CD4-positive, alpha-beta T cell treated with Interleukin-4 for 4 hours (primary cell): ENCODE measurements around the gene PTPRC.

Experiments used
- DNase-seq: peaks from one replicate; pipeline ENCODE4 v3.0.0-alpha.2; 2020

The PTPRC gene

GRCh38 chr1:198647055-198647454 is 8.2 kb downstream of the PTPRC start:
- DNase-seq, result no peak

- no peak for DNase-seq
Measured at GRCh38 chr1:198648592-198648991, 9.8 kb downstream of the PTPRC start.

GRCh38 chr1:198649232-198649967 is 10.6 kb downstream of the PTPRC start:
- no peak for DNase-seq

GRCh38 chr1:198649968-198650338 is 11.1 kb downstream of the PTPRC start:
- no peak for DNase-seq

GRCh38 chr1:198650506-198650905 is 11.7 kb downstream of the PTPRC start:
- DNase-seq, result no peak

GRCh38 chr1:198651650-198652400 is 13.0 kb downstream of the PTPRC start:
- no peak for DNase-seq

GRCh38 chr1:198653808-198654413 is 15.1 kb downstream of the PTPRC start:
- no peak for DNase-seq

GRCh38 chr1:198655459-198656121 is 16.8 kb downstream of the PTPRC start:
- DNase-seq, result no peak

- DNase-seq, result peak; percentile 82
Measured at GRCh38 chr1:198656500-198656932, 17.7 kb downstream of the PTPRC start.

GRCh38 chr1:198657550-198658064 is 18.8 kb downstream of the PTPRC start:
- peak; percentile 83 for DNase-seq

GRCh38 chr1:198660341-198661261 is 21.8 kb downstream of the PTPRC start:
- no peak for DNase-seq

GRCh38 chr1:198662821-198663220 is 24.0 kb downstream of the PTPRC start:
- DNase-seq, result no peak

GRCh38 chr1:198664068-198664788 is 25.4 kb downstream of the PTPRC start:
- no peak for DNase-seq

GRCh38 chr1:198667186-198667585 is 28.3 kb downstream of the PTPRC start:
- DNase-seq, result no peak

- no peak for DNase-seq
Measured at GRCh38 chr1:198667807-198668206, 29.0 kb downstream of the PTPRC start.

GRCh38 chr1:198669023-198669698 is 30.3 kb downstream of the PTPRC start:
- DNase-seq, result peak; percentile 93

GRCh38 chr1:198669771-198670170 is 30.9 kb downstream of the PTPRC start:
- no peak for DNase-seq

- no peak for DNase-seq
Measured at GRCh38 chr1:198671136-198671535, 32.3 kb downstream of the PTPRC start.

- no peak for DNase-seq
Measured at GRCh38 chr1:198672124-198672523, 33.3 kb downstream of the PTPRC start.

GRCh38 chr1:198674009-198674408 is 35.2 kb downstream of the PTPRC start:
- DNase-seq, result no peak

- DNase-seq, result peak; percentile 64
Measured at GRCh38 chr1:198676253-198676652, 37.4 kb downstream of the PTPRC start.
